ENCODE results near the gene KIRREL3. TPM values are rescaled to one million over a fixed set of nuclear protein-coding genes. Genes with fewer than 3 reads are reported as not detected.

Gene KIRREL3
- total RNA-seq, 1 donor from 2014 or later: 0.26 TPM

GRCh38 chr11:126587541-126587940, 413.0 kb downstream of the KIRREL3 start:
- DNase-seq (ENCODE audit: low spot score, unreplicated experiment): no peak
- Mint-ChIP-seq H3K36me3 (ENCODE audit: insufficient read depth) (no peaks in the 10 kb centered on the region), H3K4me3 (ENCODE audit: low read depth) (no peak overlapping the region), H3K9me3 (ENCODE audit: low read depth) (no peaks in the 10 kb centered on the region), H3K4me1 (ENCODE audit: low read depth) (no peaks in the 10 kb centered on the region), H3K27ac (no peak overlapping the region), H3K27me3 (peaks cover 38% of the 10 kb centered on the region)
- no peak for TF ChIP-seq CTCF (IDR thresholded peaks at IDR 0.05; ENCODE audit: unreplicated experiment)

- Mint-ChIP-seq H3K4me1 (ENCODE audit: low read depth) (no peaks in the 10 kb centered on the region), H3K9me3 (ENCODE audit: low read depth) (no peaks in the 10 kb centered on the region), H3K27ac (no peak overlapping the region), H3K27me3 (peaks cover 29% of the 10 kb centered on the region), H3K36me3 (ENCODE audit: insufficient read depth) (no peaks in the 10 kb centered on the region), H3K4me3 (ENCODE audit: low read depth) (no peak overlapping the region)
- TF ChIP-seq CTCF (IDR thresholded peaks at IDR 0.05; ENCODE audit: unreplicated experiment): no peak
- no peak for DNase-seq (ENCODE audit: low spot score, unreplicated experiment)
Observed at GRCh38 chr11:126585774-126586491, 414.6 kb downstream of the KIRREL3 start.

- Mint-ChIP-seq H3K4me3 (ENCODE audit: low read depth) (no peak overlapping the region), H3K27me3 (peaks cover 25% of the 10 kb centered on the region), H3K27ac (no peak overlapping the region), H3K4me1 (ENCODE audit: low read depth) (no peaks in the 10 kb centered on the region), H3K36me3 (ENCODE audit: insufficient read depth) (no peaks in the 10 kb centered on the region), H3K9me3 (ENCODE audit: low read depth) (no peaks in the 10 kb centered on the region)
- TF ChIP-seq CTCF (IDR thresholded peaks at IDR 0.05; ENCODE audit: unreplicated experiment): no peak
- no peak for DNase-seq (ENCODE audit: low spot score, unreplicated experiment)
Observed at GRCh38 chr11:126585388-126585773, 415.2 kb downstream of the KIRREL3 start.

GRCh38 chr11:126583594-126584427, 416.8 kb downstream of the KIRREL3 start:
- no peak overlapping the region for H3K4me3 Mint-ChIP-seq (ENCODE audit: low read depth)
- TF ChIP-seq CTCF (IDR thresholded peaks at IDR 0.05; ENCODE audit: unreplicated experiment): no peak
- DNase-seq (ENCODE audit: low spot score, unreplicated experiment): no peak
- no peak overlapping the region for H3K27ac Mint-ChIP-seq
- H3K9me3 Mint-ChIP-seq (ENCODE audit: low read depth): no peaks in the 10 kb centered on the region
- peaks cover 20% of the 10 kb centered on the region for H3K27me3 Mint-ChIP-seq
- no peaks in the 10 kb centered on the region for H3K4me1 Mint-ChIP-seq (ENCODE audit: low read depth)
- no peaks in the 10 kb centered on the region for H3K36me3 Mint-ChIP-seq (ENCODE audit: insufficient read depth)

- Mint-ChIP-seq H3K4me1 (ENCODE audit: low read depth) (no peaks in the 10 kb centered on the region), H3K27me3 (peaks cover 24% of the 10 kb centered on the region)
- no peak for TF ChIP-seq CTCF (IDR thresholded peaks at IDR 0.05; ENCODE audit: unreplicated experiment)
Observed at GRCh38 chr11:126583101-126583500, 417.5 kb downstream of the KIRREL3 start.

More at GRCh38 chr11:126583101-126583500, 417.5 kb downstream of the KIRREL3 start:
- Mint-ChIP-seq H3K27ac (no peak overlapping the region), H3K4me3 (ENCODE audit: low read depth) (no peak overlapping the region), H3K36me3 (ENCODE audit: insufficient read depth) (no peaks in the 10 kb centered on the region), H3K9me3 (ENCODE audit: low read depth) (no peaks in the 10 kb centered on the region)
- no peak for DNase-seq (ENCODE audit: low spot score, unreplicated experiment)

All from progenitor cell of endocrine pancreas (in vitro differentiated cells).